Measurements from ENCODE around the gene ARHGEF12.
A peak's percentile ranks its signal among the peaks of the same experiment; 100 is the strongest.

Gene ARHGEF12

GRCh38 chr11:120335908-120336640 lies at the start of gene ARHGEF12:
ARHGEF12 (plus strand) TSS chr11:120336413; CDS start chr11:120337244, 831 bp downstream.
- peak; percentile 94 for DNase-seq (ENCODE audit: low spot score)

- no peak for DNase-seq (ENCODE audit: low spot score)
Observed at GRCh38 chr11:120288021-120288420, 48.2 kb upstream of the ARHGEF12 start.

GRCh38 chr11:120289426-120289825 lies 46.8 kb upstream of the ARHGEF12 start:
- DNase-seq (ENCODE audit: low spot score): no peak

GRCh38 chr11:120290956-120291355 lies 45.3 kb upstream of the ARHGEF12 start:
- no peak for DNase-seq (ENCODE audit: low spot score)

GRCh38 chr11:120293038-120293800 lies 43.0 kb upstream of the ARHGEF12 start:
- DNase-seq (ENCODE audit: low spot score): no peak

- no peak for DNase-seq (ENCODE audit: low spot score)
Observed at GRCh38 chr11:120294096-120294495, 42.1 kb upstream of the ARHGEF12 start.

- DNase-seq (ENCODE audit: low spot score): no peak
Observed at GRCh38 chr11:120295099-120295498, 41.1 kb upstream of the ARHGEF12 start.

GRCh38 chr11:120296554-120296953 lies 39.7 kb upstream of the ARHGEF12 start:
- DNase-seq (ENCODE audit: low spot score): no peak

- DNase-seq (ENCODE audit: low spot score): no peak
Observed at GRCh38 chr11:120298461-120298860, 37.8 kb upstream of the ARHGEF12 start.

GRCh38 chr11:120302001-120302805 lies 34.0 kb upstream of the ARHGEF12 start:
- DNase-seq (ENCODE audit: low spot score): no peak

- peak; percentile 85 for DNase-seq (ENCODE audit: low spot score)
Observed at GRCh38 chr11:120303004-120303637, 33.1 kb upstream of the ARHGEF12 start.

GRCh38 chr11:120304526-120304925 lies 31.7 kb upstream of the ARHGEF12 start:
- DNase-seq (ENCODE audit: low spot score): no peak

GRCh38 chr11:120305286-120305685 lies 30.9 kb upstream of the ARHGEF12 start:
- DNase-seq (ENCODE audit: low spot score): no peak

- no peak for DNase-seq (ENCODE audit: low spot score)
Observed at GRCh38 chr11:120306519-120307242, 29.5 kb upstream of the ARHGEF12 start.

GRCh38 chr11:120307476-120307875 lies 28.7 kb upstream of the ARHGEF12 start:
- no peak for DNase-seq (ENCODE audit: low spot score)

- DNase-seq (ENCODE audit: low spot score): no peak
Observed at GRCh38 chr11:120308081-120308480, 28.1 kb upstream of the ARHGEF12 start.

GRCh38 chr11:120310870-120311269 lies 25.3 kb upstream of the ARHGEF12 start:
- DNase-seq (ENCODE audit: low spot score): no peak

- no peak for DNase-seq (ENCODE audit: low spot score)
Observed at GRCh38 chr11:120314861-120315260, 21.4 kb upstream of the ARHGEF12 start.

- peak; percentile 60 for DNase-seq (ENCODE audit: low spot score)
Observed at GRCh38 chr11:120316880-120317688, 19.1 kb upstream of the ARHGEF12 start.

GRCh38 chr11:120317689-120318480 lies 18.3 kb upstream of the ARHGEF12 start:
- no peak for DNase-seq (ENCODE audit: low spot score)
